Psoas muscle (tissue), 8 donors: ENCODE data around the gene DNMBP. TPM values are rescaled to one million over a fixed set of nuclear protein-coding genes. Genes with fewer than 3 reads are reported as not detected.
A peak's percentile ranks its signal among the peaks of the same experiment; 100 is the strongest.
"Not testable (repeated sequence)": the region's sequence is repeated elsewhere in the genome, so short reads cannot be mapped to it uniquely, and the experiment has no call there.

Experiments
- ATAC-seq, 4 donors: fragments of 200-7000 bp; cut with Tn5 transposase; one replicate each; pipeline ENCODE4 v1.9.1; 2020; ENCODE audit warnings: moderate library complexity in 3 of 4, mild to moderate bottlenecking in 2 of 4
- DNase-seq, 2 donors: peaks; one replicate each; pipeline ENCODE4 v3.0.0-alpha.2; 2020
- H3K27ac ChIP-seq: fragments of 200-600 bp; one replicate; pipeline ENCODE4 v1.8.0; 2022
- H3K27me3 ChIP-seq, 3 donors: fragments of 200-600 bp in 1 of 3; one replicate each; pipeline versions ENCODE4 v1.6.1 to v1.8.0; 2013 to 2022; ENCODE audit warnings: low read length in 2 of 3, mild to moderate bottlenecking in 2 of 3, moderate library complexity in 1 of 3; ENCODE audit not compliant: insufficient read depth in 3 of 3
- H3K36me3 ChIP-seq, 2 donors: fragments of 200-600 bp in 1 of 2; one replicate each; pipeline versions ENCODE4 v1.6.1 to v1.8.0; 2013 to 2022; ENCODE audit warnings: low read depth in 1 of 2, mild to moderate bottlenecking in 1 of 2, moderate library complexity in 1 of 2; ENCODE audit not compliant: insufficient read depth in 1 of 2
- H3K4me1 ChIP-seq: fragments of 200-600 bp; one replicate; pipeline ENCODE4 v1.8.0; 2022
- H3K4me3 ChIP-seq: fragments of 200-600 bp; one replicate; pipeline ENCODE4 v1.8.0; 2022; ENCODE audit warnings: mild to moderate bottlenecking
- H3K9me3 ChIP-seq: fragments of 200-600 bp; one replicate; pipeline ENCODE4 v1.8.0; 2022
- CTCF ChIP-seq: fragments of 200-600 bp; IDR thresholded peaks from one replicate; pipeline ENCODE4 v1.8.0; 2022; ENCODE audit warnings: antibody characterized with exemption
- WGBS, 3 donors: extraction: QIAGEN DNeasy Blood & Tissue Kit; methylation state at CpG; one replicate each; pipeline versions ENCODE4 v1.1.6 to v1.1.7; 2013; 5-methylcytosine and 5-hydroxymethylcytosine counted together
- intact Hi-C, 2 donors: fragments of 100-400 bp; cut with DNase I; formaldehyde crosslinking; loops; one replicate each; pipeline versions ENCODE4 v1.11.0 to v1.14.2; 2022
- polyA plus RNA-seq, 3 donors: library from polyadenylated mRNA; stranded (reverse); fragments of 200-250 nt; gene quantifications; one replicate each; pipeline ENCODE4 v1.2.3, GENCODE V29; 2013
- total RNA-seq, 4 donors: library from RNA; stranded (reverse); fragmentation: NEBNext Ultra II Directional in 2 of 4; extraction: Animal tissue kit (Norgen Biotek cat#: 25700) in 2 of 4; gene quantifications; one replicate each; pipeline versions ENCODE4 v1.2.1 to v1.2.4, GENCODE V29; 2021 to 2023
- donor health status: healthy with polysubstance abuse.
- donor health status: DM: no; HTN: no; CAD: no; lungs with moderate emphysema.
- donor health status: Bipolar disorder and iron deficiency.
- donor health status: healthy.
- donor health status: DM: yes; HTN: yes; CAD: no.
- donor health status: DM: no; HTN: no; CAD: no.
- donor health status: DM: no; HTN: no; CAD: no.
- donor health status: DM: yes; HTN: yes; CAD: no.

Gene DNMBP
- total and polyA plus RNA-seq, 7 donors: 6.2 to 16.9 (median 11.0) TPM

GRCh38 chr10:100013621-100014020 is 3.9 kb upstream of the DNMBP start:
- DNase-seq (no peak), ATAC-seq (no peak)
- Histone ChIP-seq H3K27ac (no peak overlapping the region), H3K36me3 (no peaks in the 10 kb centered on the region), H3K4me3 (no peak overlapping the region), H3K4me1 (no peaks in the 10 kb centered on the region), H3K27me3 (no peaks in the 10 kb centered on the region), H3K9me3 (no peaks in the 10 kb centered on the region)
- intact Hi-C loops: loop anchor here (5.0 to 10.0 kb wide), 2 partner anchors 36 to 169 kb away; no protein-coding TSS in a partner anchor
- WGBS, 3 donors: 94 to 100% (median 97%) methylated on average over 1 of the region's 1 CpG
- TF ChIP-seq CTCF: no peak

- not testable (repeated sequence) for H3K36me3 ChIP-seq, H3K27ac ChIP-seq, ATAC-seq, H3K27me3 ChIP-seq, H3K4me3 ChIP-seq, H3K9me3 ChIP-seq, DNase-seq
- 93 to 94% (median 93%) methylated on average over 20 of the region's 20 CpGs for WGBS, 3 donors
- intact Hi-C loops: loop anchor here (5.0 to 10.0 kb wide), 2 partner anchors 35 to 167 kb away; no protein-coding TSS in a partner anchor
- H3K4me1 ChIP-seq: peaks cover 16% of the 10 kb centered on the region
Measured at GRCh38 chr10:100011906-100012305, 2.2 kb upstream of the DNMBP start.

- peak overlapping the region; percentile 79 for H3K27ac ChIP-seq
- WGBS, 3 donors: 1% methylated on average over 15 to 45 of the region's 45 CpGs
- no peak for TF ChIP-seq CTCF
- H3K4me1 ChIP-seq: peaks cover 37% of the 10 kb centered on the region
- H3K9me3 ChIP-seq: no peaks in the 10 kb centered on the region
- no peak for DNase-seq
- intact Hi-C loops: loop anchor here in 1 of 2 donors (1.0 kb wide), 1 partner anchor 103 kb away; no protein-coding TSS in a partner anchor
- peak; percentile 75 to 84 (median 78) for ATAC-seq
- no peaks in the 10 kb centered on the region for H3K27me3 ChIP-seq
- H3K36me3 ChIP-seq: no peaks in the 10 kb centered on the region
- H3K4me3 ChIP-seq: peak overlapping the region; percentile 94
Measured at GRCh38 chr10:100009283-100009792, 409 bp downstream of the DNMBP start.

GRCh38 chr10:100008708-100009282 is 952 bp downstream of the DNMBP start:
- intact Hi-C loops: loop anchor here in 1 of 2 donors (1.0 kb wide), 1 partner anchor 102 kb away; no protein-coding TSS in a partner anchor
- DNase-seq: no peak
- 5 to 14% (median 10%) methylated on average over 9 of the region's 9 CpGs for WGBS, 3 donors
- Histone ChIP-seq H3K27ac (peak overlapping the region; percentile 79), H3K36me3 (no peaks in the 10 kb centered on the region), H3K27me3 (no peaks in the 10 kb centered on the region), H3K4me3 (peak overlapping the region; percentile 94), H3K4me1 (peaks cover 42% of the 10 kb centered on the region), H3K9me3 (no peaks in the 10 kb centered on the region)
- no peak for ATAC-seq
- TF ChIP-seq CTCF: no peak

GRCh38 chr10:100008142-100008522 is 1.6 kb downstream of the DNMBP start:
- Histone ChIP-seq H3K4me1 (peaks cover 49% of the 10 kb centered on the region), H3K36me3 (no peaks in the 10 kb centered on the region), H3K9me3 (no peaks in the 10 kb centered on the region), H3K4me3 (peak overlapping the region; percentile 94), H3K27me3 (no peaks in the 10 kb centered on the region), H3K27ac (peak overlapping the region; percentile 79)
- DNase-seq (no peak), ATAC-seq (no peak)
- no peak for TF ChIP-seq CTCF
- WGBS, 3 donors: 25 to 37% (median 33%) methylated on average over 6 of the region's 6 CpGs
- intact Hi-C loops: no loop called here
